K562 (cell line): ENCODE results near the gene TECTA. TPM values are rescaled to one million over a fixed set of nuclear protein-coding genes. Genes with fewer than 3 reads are reported as not detected.

Source experiments
- ATAC-seq: fragments of 200-7000 bp; cut with Tn5 transposase; 3 replicates; pipeline ENCODE4 v1.9.1; 2020; ENCODE audit warnings: moderate library complexity
- BruUV-seq: library from RNA; stranded (reverse); fragments of 400-500 nt; replicated peaks from 2 replicates; lab custom pipeline; 2021; lab: Mats Ljungman, UMichigan
- CTCF ChIA-PET: fragments of 300-600 bp; formaldehyde crosslinking; extraction: SDS; loops from one replicate; lab custom pipeline; 2021; ENCODE audit warnings: low intra/inter-chr PET ratio; lab: Yijun Ruan, JAX
- POLR2A ChIA-PET: fragments of 300-600, 350-650 bp; sonication (Branson Sonifier 250); formaldehyde crosslinking; extraction: SDS; loops from one replicate; lab custom pipeline; 2021; ENCODE audit warnings: antibody characterized with exemption, inconsistent platforms; lab: Yijun Ruan, JAX
- DNase-seq, 4 experiments: peaks; one replicate each; pipeline versions ENCODE4 v3.0.0 to v3.0.0-alpha.2; 2011 to 2018; ENCODE audit warnings: low spot score in 3 of 4, mixed read lengths in 3 of 4; ENCODE audit errors: extremely low read depth in 1 of 4
- FAIRE-seq: peaks from 2 replicates; lab custom pipeline; 2011; peaks lifted over from hg19 to GRCh38; lab: Jason Lieb, UNC
- H2AFZ ChIP-seq: 2 replicates; pipeline ENCODE4 v1.6.0; 2011; ENCODE audit warnings: low read depth, low read length, control low read depth, inconsistent platforms
- H3K27ac ChIP-seq: fragments of 200-600 bp; 3 replicates; pipeline ENCODE4 v1.8.0; 2011; ENCODE audit warnings: low read depth, mild to moderate bottlenecking, control low read depth, inconsistent platforms, low read length, moderate library complexity, mixed read lengths; ENCODE audit errors: extremely low read depth
- H3K27me3 ChIP-seq, 2 experiments: fragments of 300-600 bp in 1 of 2; 2 replicates in 1 of 2; 3 replicates in 1 of 2; pipeline versions ENCODE4 v1.6.0 to v1.8.0; 2011; ENCODE audit warnings: inconsistent platforms in 2 of 2, low read length in 2 of 2, mild to moderate bottlenecking in 1 of 2, mixed read lengths in 1 of 2, moderate library complexity in 1 of 2; ENCODE audit not compliant: control insufficient read depth in 2 of 2, insufficient read depth in 2 of 2
- H3K36me3 ChIP-seq: fragments of 300-600 bp; 3 replicates; pipeline ENCODE4 v1.8.0; 2011; ENCODE audit warnings: mild to moderate bottlenecking, low read length, inconsistent platforms; ENCODE audit not compliant: control insufficient read depth, insufficient read depth
- H3K4me1 ChIP-seq, 2 experiments: fragments of 200-600 bp in 1 of 2; replicated peaks in 1 of 2; 2 replicates in 1 of 2; 3 replicates in 1 of 2; pipeline versions ENCODE4 v1.5.1 to v1.8.0; 2011; ENCODE audit warnings: inconsistent platforms in 2 of 2, low read length in 2 of 2, mild to moderate bottlenecking in 1 of 2, mixed read lengths in 1 of 2, moderate library complexity in 1 of 2; ENCODE audit not compliant: control insufficient read depth in 2 of 2, insufficient read depth in 2 of 2
- H3K4me2 ChIP-seq: 2 replicates; pipeline ENCODE4 v1.6.1; 2011; ENCODE audit warnings: low read length, control low read depth, inconsistent platforms, mixed read lengths; ENCODE audit not compliant: insufficient read depth
- H3K4me3 ChIP-seq: fragments of 200-600 bp; sonication (generic), shearing (Covaris generic); 2 replicates; pipeline ENCODE4 v1.5.1; 2016; ENCODE audit warnings: control low read depth, inconsistent platforms
- H3K79me2 ChIP-seq: fragments of 200-600 bp; 3 replicates; pipeline ENCODE4 v1.8.0; 2011; ENCODE audit warnings: low read length, inconsistent platforms; ENCODE audit not compliant: control insufficient read depth, insufficient read depth
- H3K9ac ChIP-seq, 2 experiments: 2 replicates each; pipeline versions ENCODE4 v1.6.0 to v1.6.1; 2011; ENCODE audit warnings: low read depth in 2 of 2, low read length in 2 of 2, control low read depth in 1 of 2, inconsistent platforms in 1 of 2, mild to moderate bottlenecking in 1 of 2, mixed read lengths in 1 of 2; ENCODE audit not compliant: insufficient read depth in 1 of 2
- H3K9me1 ChIP-seq: one replicate; pipeline ENCODE4 v1.6.0; 2011; ENCODE audit warnings: inconsistent platforms, mild to moderate bottlenecking, low read length, moderate library complexity; ENCODE audit not compliant: control insufficient read depth, insufficient read depth
- H3K9me3 ChIP-seq: replicated peaks from 2 replicates; pipeline ENCODE4 v1.5.1; 2011; ENCODE audit warnings: low read depth, low read length, inconsistent platforms; ENCODE audit not compliant: control insufficient read depth, insufficient read depth
- H4K20me1 ChIP-seq: replicated peaks from 2 replicates; pipeline ENCODE4 v1.6.1; 2011; ENCODE audit warnings: low read length, inconsistent platforms, mixed read lengths; ENCODE audit not compliant: control insufficient read depth, insufficient read depth
- NR0B1 ChIP-seq: fragments of 450-650 bp; IDR thresholded peaks from one replicate; pipeline ENCODE4 v1.6.1; 2018; ENCODE audit warnings: mild to moderate bottlenecking, moderate library complexity; ENCODE audit not compliant: partially characterized antibody
- SFPQ ChIP-seq: fragments of 200-400 bp; formaldehyde crosslinking; IDR thresholded peaks from 2 replicates; pipeline ENCODE4 v1.6.1; 2017; ENCODE audit warnings: mild to moderate bottlenecking, low read depth, low read length, moderate library complexity
- ZFP30 ChIP-seq: fragments of 250-450 bp; sonication (Bioruptor Pico); IDR thresholded peaks from 2 replicates; pipeline ENCODE4 v1.8.0; 2022; ENCODE audit warnings: moderate library complexity, mild to moderate bottlenecking, inconsistent platforms, borderline replicate concordance
- ZNF75A ChIP-seq: fragments of 450-650 bp; formaldehyde crosslinking; IDR thresholded peaks from 2 replicates; pipeline ENCODE4 v1.4.0; 2020; ENCODE audit warnings: mild to moderate bottlenecking
- WGBS: fragments of 100-300 bp; shearing (Covaris generic); methylation state at CpG from one replicate; pipeline ENCODE4 v1.1.6; 2016; ENCODE audit warnings: low coverage, mixed read lengths; ENCODE audit not compliant: insufficient coverage; ENCODE audit errors: missing lambda C conversion rate; 5-methylcytosine and 5-hydroxymethylcytosine counted together
- in situ Hi-C: fragments of 300-500 bp; cut with MboI; formaldehyde crosslinking; loops from 4 replicates; pipeline ENCODE4 v1.15.0; 2018; ENCODE audit warnings: inconsistent platforms, mixed read lengths
- intact Hi-C: fragments of 100-400 bp; cut with micrococcal nuclease; formaldehyde crosslinking; loops from 2 replicates; pipeline ENCODE4 v1.14.2; 2022
- polyA plus RNA-seq, 8 experiments: library from polyadenylated mRNA; depleted of rRNA in 4 of 8; stranded (reverse) in 5 of 8; unstranded in 3 of 8; fragments of >200 nt; fragmentation: Nextera tagmentation in 2 of 8; fragmentation: Illumina TruSeq in 1 of 8; extraction: Ambion mirVana in 2 of 8; extraction: Trizol in 1 of 8; gene quantifications; 2 replicates each; pipeline versions ENCODE4 v1.2.1 to v1.2.3, GENCODE V29; 2011 to 2014; ENCODE audit warnings: inconsistent platforms in 1 of 8, missing spikeins in 1 of 8
- total RNA-seq, 7 experiments: library from RNA; depleted of rRNA in 6 of 7; stranded (reverse); fragments of >200 nt in 6 of 7; fragmentation: Illumina TruSeq in 2 of 7; extraction: Trizol in 2 of 7; gene quantifications; 2 replicates each; pipeline versions ENCODE4 v1.2.1 to v1.2.3, GENCODE V29; 2011 to 2021; ENCODE audit warnings: low replicate concordance in 1 of 7
- TF ChIP-seq, protein P1 (sequence below): fragments of 450-650 bp; IDR thresholded peaks from 2 replicates; pipeline ENCODE4 v1.6.1; 2016; ENCODE audit warnings: low read depth, mild to moderate bottlenecking, moderate library complexity
- TF ChIP-seq, protein P2 (sequence below): fragments of 250-450 bp; sonication (Bioruptor Pico); IDR thresholded peaks from 2 replicates; pipeline ENCODE4 v1.4.0; 2020

Gene TECTA
- total and polyA plus RNA-seq, 9 of the 15 experiments (the other 6 are each of a cell fraction or from before 2014, with no cell fraction given) = under 0.01 to 0.04 (median 0.03) TPM; not detected in 5

GRCh38 chr11:121240650-121241303, 139.7 kb downstream of the TECTA start:
- intact Hi-C loops (no loop called here), in situ Hi-C loops (loop anchor here (10.0 kb wide), 1 partner anchor 354 kb away; no protein-coding TSS in a partner anchor)
- Histone ChIP-seq H3K9ac (no peak overlapping the region), H3K4me2 (no peak overlapping the region), H3K27ac (no peak overlapping the region), H2AFZ (no peak overlapping the region), H3K9me1 (no peaks in the 10 kb centered on the region), H3K4me1 (peaks cover 0 to under 1% of the 10 kb centered on the region in 2 experiments; a peak in 2 of 5 replicates), H3K9me3 (no peaks in the 10 kb centered on the region), H3K4me3 (no peak overlapping the region), H3K36me3 (no peaks in the 10 kb centered on the region), H3K79me2 (no peaks in the 10 kb centered on the region), H3K27me3 (peaks cover 0 to 11% of the 10 kb centered on the region in 2 experiments; a peak in 1 of 5 replicates), H4K20me1 (no peaks in the 10 kb centered on the region)
- no peak for DNase-seq
- FAIRE-seq = no peak
- WGBS = 2% methylated on average over 9 of the region's 9 CpGs
- CTCF ChIA-PET = no interaction called here
- POLR2A ChIA-PET = no interaction called here
- no peak for ATAC-seq
- no TSS peak for BruUV-seq
- no peak for TF ChIP-seq ZNF75A (CRISPR knock-in tag)
- TF ChIP-seq NR0B1 = no peak
- TF ChIP-seq SFPQ = no peak
- TF ChIP-seq ZFP30 (CRISPR knock-in tag) = no peak
- TF ChIP-seq, protein P1, sequence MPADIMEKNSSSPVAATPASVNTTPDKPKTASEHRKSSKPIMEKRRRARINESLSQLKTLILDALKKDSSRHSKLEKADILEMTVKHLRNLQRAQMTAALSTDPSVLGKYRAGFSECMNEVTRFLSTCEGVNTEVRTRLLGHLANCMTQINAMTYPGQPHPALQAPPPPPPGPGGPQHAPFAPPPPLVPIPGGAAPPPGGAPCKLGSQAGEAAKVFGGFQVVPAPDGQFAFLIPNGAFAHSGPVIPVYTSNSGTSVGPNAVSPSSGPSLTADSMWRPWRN = no peak
- TF ChIP-seq, protein P2, sequence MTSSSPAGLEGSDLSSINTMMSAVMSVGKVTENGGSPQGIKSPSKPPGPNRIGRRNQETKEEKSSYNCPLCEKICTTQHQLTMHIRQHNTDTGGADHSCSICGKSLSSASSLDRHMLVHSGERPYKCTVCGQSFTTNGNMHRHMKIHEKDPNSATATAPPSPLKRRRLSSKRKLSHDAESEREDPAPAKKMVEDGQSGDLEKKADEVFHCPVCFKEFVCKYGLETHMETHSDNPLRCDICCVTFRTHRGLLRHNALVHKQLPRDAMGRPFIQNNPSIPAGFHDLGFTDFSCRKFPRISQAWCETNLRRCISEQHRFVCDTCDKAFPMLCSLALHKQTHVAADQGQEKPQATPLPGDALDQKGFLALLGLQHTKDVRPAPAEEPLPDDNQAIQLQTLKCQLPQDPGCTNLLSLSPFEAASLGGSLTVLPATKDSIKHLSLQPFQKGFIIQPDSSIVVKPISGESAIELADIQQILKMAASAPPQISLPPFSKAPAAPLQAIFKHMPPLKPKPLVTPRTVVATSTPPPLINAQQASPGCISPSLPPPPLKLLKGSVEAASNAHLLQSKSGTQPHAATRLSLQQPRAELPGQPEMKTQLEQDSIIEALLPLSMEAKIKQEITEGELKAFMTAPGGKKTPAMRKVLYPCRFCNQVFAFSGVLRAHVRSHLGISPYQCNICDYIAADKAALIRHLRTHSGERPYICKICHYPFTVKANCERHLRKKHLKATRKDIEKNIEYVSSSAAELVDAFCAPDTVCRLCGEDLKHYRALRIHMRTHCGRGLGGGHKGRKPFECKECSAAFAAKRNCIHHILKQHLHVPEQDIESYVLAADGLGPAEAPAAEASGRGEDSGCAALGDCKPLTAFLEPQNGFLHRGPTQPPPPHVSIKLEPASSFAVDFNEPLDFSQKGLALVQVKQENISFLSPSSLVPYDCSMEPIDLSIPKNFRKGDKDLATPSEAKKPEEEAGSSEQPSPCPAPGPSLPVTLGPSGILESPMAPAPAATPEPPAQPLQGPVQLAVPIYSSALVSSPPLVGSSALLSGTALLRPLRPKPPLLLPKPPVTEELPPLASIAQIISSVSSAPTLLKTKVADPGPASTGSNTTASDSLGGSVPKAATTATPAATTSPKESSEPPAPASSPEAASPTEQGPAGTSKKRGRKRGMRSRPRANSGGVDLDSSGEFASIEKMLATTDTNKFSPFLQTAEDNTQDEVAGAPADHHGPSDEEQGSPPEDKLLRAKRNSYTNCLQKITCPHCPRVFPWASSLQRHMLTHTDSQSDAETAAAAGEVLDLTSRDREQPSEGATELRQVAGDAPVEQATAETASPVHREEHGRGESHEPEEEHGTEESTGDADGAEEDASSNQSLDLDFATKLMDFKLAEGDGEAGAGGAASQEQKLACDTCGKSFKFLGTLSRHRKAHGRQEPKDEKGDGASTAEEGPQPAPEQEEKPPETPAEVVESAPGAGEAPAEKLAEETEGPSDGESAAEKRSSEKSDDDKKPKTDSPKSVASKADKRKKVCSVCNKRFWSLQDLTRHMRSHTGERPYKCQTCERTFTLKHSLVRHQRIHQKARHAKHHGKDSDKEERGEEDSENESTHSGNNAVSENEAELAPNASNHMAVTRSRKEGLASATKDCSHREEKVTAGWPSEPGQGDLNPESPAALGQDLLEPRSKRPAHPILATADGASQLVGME (CRISPR knock-in tag) = no peak
